LNCaP clone FGC (cell line): ENCODE data around the gene TMEM250.

Experiments used
- DNase-seq: peaks from one replicate; pipeline ENCODE4 v3.0.0-alpha.2; 2011; ENCODE audit warnings: low read depth
- H3K4me3 ChIP-seq: 2 replicates; pipeline ENCODE4 v1.5.1; 2011; ENCODE audit warnings: mild to moderate bottlenecking, low read depth, low read length, control low read depth
- CTCF ChIP-seq: IDR thresholded peaks from 2 replicates; pipeline ENCODE4 v1.5.1; 2012; ENCODE audit warnings: mild to moderate bottlenecking; ENCODE audit not compliant: control insufficient read depth, insufficient read depth; ENCODE audit errors: extremely low read depth

The TMEM250 gene

GRCh38 chr9:136111190-136111589 lies 7.5 kb downstream of the TMEM250 start:
- H3K4me3 ChIP-seq, result no peak overlapping the region
- no peak for TF ChIP-seq CTCF
- DNase-seq, result no peak

GRCh38 chr9:136110082-136111061 lies 8.3 kb downstream of the TMEM250 start:
- TF ChIP-seq CTCF, result no peak
- DNase-seq, result no peak
- no peak overlapping the region for H3K4me3 ChIP-seq

DNA sequence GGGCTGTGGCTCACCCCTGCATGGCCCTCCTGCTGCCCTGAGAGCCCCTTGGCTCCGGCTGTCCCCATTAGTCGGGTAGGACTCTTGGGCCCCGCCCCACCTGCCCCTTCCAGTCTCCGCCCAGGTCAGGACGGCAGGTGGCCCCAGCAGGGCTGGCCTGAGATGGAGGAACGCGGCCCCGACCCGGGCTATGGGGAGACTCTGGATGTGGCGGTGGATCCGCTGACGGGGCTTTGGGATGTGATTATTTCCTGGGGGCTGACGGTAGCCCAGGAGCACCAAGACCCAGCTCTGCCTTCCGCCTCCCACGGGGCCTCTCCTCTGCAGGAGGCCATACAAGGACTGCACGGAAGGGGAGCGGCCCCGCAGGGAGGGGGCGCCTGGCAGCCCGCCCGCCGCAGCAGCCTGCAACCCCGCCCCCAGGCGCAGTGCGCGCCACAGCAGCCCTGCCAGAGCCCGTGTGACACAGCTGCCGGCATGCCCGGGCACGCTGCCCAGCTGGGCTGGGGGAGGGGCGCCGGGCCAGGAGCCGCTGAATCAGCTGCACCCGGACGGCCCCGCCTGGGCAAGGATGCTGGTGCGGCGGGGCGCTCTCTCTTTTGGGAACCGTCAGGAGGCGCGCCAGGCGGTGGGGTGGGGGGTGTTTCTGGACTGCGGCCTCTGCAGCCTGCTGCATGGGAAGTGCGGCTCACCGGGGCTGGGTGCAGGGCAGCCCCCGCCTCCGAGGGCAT lies 9.2 kb downstream of the TMEM250 start:
- no peak for DNase-seq
- TF ChIP-seq CTCF, result no peak
- H3K4me3 ChIP-seq, result no peak overlapping the region

DNA sequence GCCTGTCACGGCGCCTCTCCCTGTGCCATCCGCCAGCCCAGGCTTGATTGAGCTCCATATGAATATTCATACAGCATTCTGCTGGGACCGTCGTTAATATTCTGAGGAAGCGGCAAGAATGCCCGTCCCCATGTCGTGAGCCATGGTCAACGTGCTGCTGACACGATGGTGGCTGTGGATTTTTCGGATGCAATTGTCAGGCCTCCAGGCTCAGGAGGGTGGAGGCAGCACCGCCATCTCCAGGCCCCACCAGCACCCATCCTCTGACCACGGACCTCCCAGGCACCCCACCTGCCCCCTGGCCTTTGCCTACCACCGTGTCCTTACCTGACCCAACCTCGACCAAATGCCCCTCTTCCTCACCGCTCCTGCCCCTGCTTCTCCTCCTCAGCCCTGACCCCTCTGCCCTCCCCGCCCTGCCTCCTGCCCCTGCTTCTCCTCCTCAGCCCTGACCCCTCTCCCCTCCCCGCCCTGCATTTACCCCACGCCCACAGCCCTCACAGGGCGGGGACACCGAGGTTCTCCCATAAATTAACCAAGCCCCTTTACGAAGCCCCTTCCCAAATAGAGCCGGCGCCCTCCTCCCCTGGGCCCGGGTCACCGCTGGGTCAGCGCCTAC lies 9.9 kb downstream of the TMEM250 start:
- DNase-seq, result no peak
- no peak overlapping the region for H3K4me3 ChIP-seq
- TF ChIP-seq CTCF, result no peak

- DNase-seq, result no peak
- no peak for TF ChIP-seq CTCF
- no peak overlapping the region for H3K4me3 ChIP-seq
Observed at GRCh38 chr9:136107953-136108647, 10.6 kb downstream of the TMEM250 start.

GRCh38 chr9:136107155-136107952 lies 11.3 kb downstream of the TMEM250 start:
- no peak for TF ChIP-seq CTCF
- DNase-seq, result no peak
- no peak overlapping the region for H3K4me3 ChIP-seq
